Dendritic cell treated with granulocyte-macrophage colony-stimulating factor and Interleukin-4, amounts not matched to agents 40 ng/mL and 50 ng/mL, for 4 days (primary cell): ENCODE data around the gene LTB4R.
A peak's percentile ranks its signal among the peaks of the same experiment; 100 is the strongest.

Experiments
- H3K27ac Mint-ChIP-seq: one replicate; pipeline ENCODE4 v1.8.0; 2022; ENCODE audit warnings: mild to moderate bottlenecking, mixed read lengths
- H3K27me3 Mint-ChIP-seq: one replicate; pipeline ENCODE4 v1.8.0; 2022; ENCODE audit warnings: mild to moderate bottlenecking, mixed read lengths
- H3K36me3 Mint-ChIP-seq: one replicate; pipeline ENCODE4 v1.8.0; 2022; ENCODE audit warnings: low read depth, mixed read lengths
- H3K4me1 Mint-ChIP-seq: one replicate; pipeline ENCODE4 v1.8.0; 2022; ENCODE audit warnings: low read depth, mixed read lengths
- H3K4me3 Mint-ChIP-seq: one replicate; pipeline ENCODE4 v1.8.0; 2022; ENCODE audit warnings: mild to moderate bottlenecking, moderate library complexity, mixed read lengths
- H3K9me3 Mint-ChIP-seq: one replicate; pipeline ENCODE4 v1.8.0; 2022; ENCODE audit warnings: mixed read lengths
- intact Hi-C: fragments of 100-400 bp; cut with micrococcal nuclease; formaldehyde crosslinking; loops from one replicate; pipeline ENCODE4 v1.15.0; 2022

LTB4R gene

GRCh38 chr14:24362241-24362960, 51.1 kb downstream of the LTB4R start:
- Mint-ChIP-seq H3K27ac (peak overlapping the region; percentile 64), H3K4me1 (peaks cover 44% of the 10 kb centered on the region), H3K9me3 (no peaks in the 10 kb centered on the region), H3K36me3 (no peaks in the 10 kb centered on the region), H3K4me3 (no peak overlapping the region), H3K27me3 (peaks cover 27% of the 10 kb centered on the region)
- intact Hi-C loops, result no loop called here

- H3K27ac Mint-ChIP-seq, result no peak overlapping the region
Measured at GRCh38 chr14:24363401-24363800, 52.1 kb downstream of the LTB4R start.

GRCh38 chr14:24364841-24365240, 53.5 kb downstream of the LTB4R start:
- H3K4me1 Mint-ChIP-seq, result peaks cover 55% of the 10 kb centered on the region
- no peaks in the 10 kb centered on the region for H3K9me3 Mint-ChIP-seq
- H3K27ac Mint-ChIP-seq, result no peak overlapping the region

More at GRCh38 chr14:24363401-24363800, 52.1 kb downstream of the LTB4R start:
- peaks cover 36% of the 10 kb centered on the region for H3K27me3 Mint-ChIP-seq
- no peaks in the 10 kb centered on the region for H3K36me3 Mint-ChIP-seq
- no peaks in the 10 kb centered on the region for H3K9me3 Mint-ChIP-seq
- peaks cover 54% of the 10 kb centered on the region for H3K4me1 Mint-ChIP-seq
- intact Hi-C loops, result no loop called here
- no peak overlapping the region for H3K4me3 Mint-ChIP-seq

GRCh38 chr14:24365600-24366412, 54.5 kb downstream of the LTB4R start:
- peaks cover 53% of the 10 kb centered on the region for H3K4me1 Mint-ChIP-seq
- intact Hi-C loops, result loop anchor here (2.0 to 5.0 kb wide), 3 partner anchors 34 to 65 kb away; no protein-coding TSS in a partner anchor
- H3K4me3 Mint-ChIP-seq, result peak overlapping the region; percentile 18
- H3K36me3 Mint-ChIP-seq, result no peaks in the 10 kb centered on the region
- H3K27me3 Mint-ChIP-seq, result peaks cover 55% of the 10 kb centered on the region
- H3K9me3 Mint-ChIP-seq, result no peaks in the 10 kb centered on the region
- H3K27ac Mint-ChIP-seq, result no peak overlapping the region

More at GRCh38 chr14:24364841-24365240, 53.5 kb downstream of the LTB4R start:
- H3K27me3 Mint-ChIP-seq, result peaks cover 48% of the 10 kb centered on the region
- H3K36me3 Mint-ChIP-seq, result no peaks in the 10 kb centered on the region
- no peak overlapping the region for H3K4me3 Mint-ChIP-seq
- intact Hi-C loops, result loop anchor here (5.0 kb wide), 2 partner anchors 33 to 47 kb away; no protein-coding TSS in a partner anchor

GRCh38 chr14:24366413-24366720, 55.1 kb downstream of the LTB4R start:
- intact Hi-C loops, result loop anchor here (2.0 to 5.0 kb wide), 3 partner anchors 34 to 64 kb away; no protein-coding TSS in a partner anchor
- Mint-ChIP-seq H3K27ac (peak overlapping the region; percentile 40), H3K9me3 (no peaks in the 10 kb centered on the region), H3K4me3 (peak overlapping the region; percentile 63), H3K36me3 (no peaks in the 10 kb centered on the region), H3K4me1 (peaks cover 47% of the 10 kb centered on the region), H3K27me3 (peaks cover 55% of the 10 kb centered on the region)

GRCh38 chr14:24366721-24367513, 55.6 kb downstream of the LTB4R start:
- H3K4me3 Mint-ChIP-seq, result peak overlapping the region; percentile 63
- peak overlapping the region; percentile 40 for H3K27ac Mint-ChIP-seq
- peaks cover 57% of the 10 kb centered on the region for H3K27me3 Mint-ChIP-seq
- H3K4me1 Mint-ChIP-seq, result peaks cover 42% of the 10 kb centered on the region
- intact Hi-C loops, result loop anchor here (2.0 to 5.0 kb wide), 3 partner anchors 35 to 64 kb away; no protein-coding TSS in a partner anchor
- no peaks in the 10 kb centered on the region for H3K9me3 Mint-ChIP-seq
- H3K36me3 Mint-ChIP-seq, result no peaks in the 10 kb centered on the region
